ENCODE measurements around the gene SEMA5B.

DNA sequence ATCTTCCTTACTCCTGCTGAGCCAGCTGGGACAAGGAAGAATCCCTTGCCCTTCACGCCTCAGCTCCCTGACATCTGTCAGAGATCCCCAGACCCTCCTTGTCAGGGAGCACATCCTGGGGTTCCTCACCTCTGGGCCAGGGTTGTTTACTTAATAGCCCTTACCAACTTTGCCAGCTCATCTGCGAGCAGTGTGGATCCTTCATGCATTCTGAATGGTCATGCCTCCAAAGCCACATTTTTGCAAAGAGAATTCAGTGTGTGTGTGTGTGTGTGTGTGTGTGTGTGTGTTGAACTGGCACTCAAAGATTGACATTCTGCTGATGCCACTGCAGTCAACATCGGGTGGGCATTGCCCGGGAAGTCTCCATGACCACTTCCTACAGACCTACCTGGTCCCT, 120.1 kb downstream of the SEMA5B start:
- TF ChIP-seq, protein P1, sequence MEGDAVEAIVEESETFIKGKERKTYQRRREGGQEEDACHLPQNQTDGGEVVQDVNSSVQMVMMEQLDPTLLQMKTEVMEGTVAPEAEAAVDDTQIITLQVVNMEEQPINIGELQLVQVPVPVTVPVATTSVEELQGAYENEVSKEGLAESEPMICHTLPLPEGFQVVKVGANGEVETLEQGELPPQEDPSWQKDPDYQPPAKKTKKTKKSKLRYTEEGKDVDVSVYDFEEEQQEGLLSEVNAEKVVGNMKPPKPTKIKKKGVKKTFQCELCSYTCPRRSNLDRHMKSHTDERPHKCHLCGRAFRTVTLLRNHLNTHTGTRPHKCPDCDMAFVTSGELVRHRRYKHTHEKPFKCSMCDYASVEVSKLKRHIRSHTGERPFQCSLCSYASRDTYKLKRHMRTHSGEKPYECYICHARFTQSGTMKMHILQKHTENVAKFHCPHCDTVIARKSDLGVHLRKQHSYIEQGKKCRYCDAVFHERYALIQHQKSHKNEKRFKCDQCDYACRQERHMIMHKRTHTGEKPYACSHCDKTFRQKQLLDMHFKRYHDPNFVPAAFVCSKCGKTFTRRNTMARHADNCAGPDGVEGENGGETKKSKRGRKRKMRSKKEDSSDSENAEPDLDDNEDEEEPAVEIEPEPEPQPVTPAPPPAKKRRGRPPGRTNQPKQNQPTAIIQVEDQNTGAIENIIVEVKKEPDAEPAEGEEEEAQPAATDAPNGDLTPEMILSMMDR (IDR thresholded peaks at IDR 0.05), result no peak
- TF ChIP-seq TCF12 (IDR thresholded peaks at IDR 0.05) (no peak), POLR2AphosphoS5 (IDR thresholded peaks at IDR 0.05; ENCODE audit: low read depth, low read length) (no peak), RCOR1 (IDR thresholded peaks at IDR 0.05; ENCODE audit: low read length) (no peak), NFIC (IDR thresholded peaks at IDR 0.05; ENCODE audit: borderline replicate concordance) (no peak), GABPA (IDR thresholded peaks at IDR 0.05; ENCODE audit: low read depth) (no peak)
- TF ChIP-seq, protein P2, sequence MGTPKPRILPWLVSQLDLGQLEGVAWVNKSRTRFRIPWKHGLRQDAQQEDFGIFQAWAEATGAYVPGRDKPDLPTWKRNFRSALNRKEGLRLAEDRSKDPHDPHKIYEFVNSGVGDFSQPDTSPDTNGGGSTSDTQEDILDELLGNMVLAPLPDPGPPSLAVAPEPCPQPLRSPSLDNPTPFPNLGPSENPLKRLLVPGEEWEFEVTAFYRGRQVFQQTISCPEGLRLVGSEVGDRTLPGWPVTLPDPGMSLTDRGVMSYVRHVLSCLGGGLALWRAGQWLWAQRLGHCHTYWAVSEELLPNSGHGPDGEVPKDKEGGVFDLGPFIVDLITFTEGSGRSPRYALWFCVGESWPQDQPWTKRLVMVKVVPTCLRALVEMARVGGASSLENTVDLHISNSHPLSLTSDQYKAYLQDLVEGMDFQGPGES (IDR thresholded peaks at IDR 0.05; ENCODE audit: low read depth, low read length), result no peak
- TF ChIP-seq, protein P3, sequence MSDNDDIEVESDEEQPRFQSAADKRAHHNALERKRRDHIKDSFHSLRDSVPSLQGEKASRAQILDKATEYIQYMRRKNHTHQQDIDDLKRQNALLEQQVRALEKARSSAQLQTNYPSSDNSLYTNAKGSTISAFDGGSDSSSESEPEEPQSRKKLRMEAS (IDR thresholded peaks at IDR 0.05; ENCODE audit: low read depth), result no peak
